Measurements from ENCODE around the gene USF1.
"Not testable (repeated sequence)": the region's sequence is repeated elsewhere in the genome, so short reads cannot be mapped to it uniquely, and the experiment has no call there.

The USF1 gene

GRCh38 chr1:161048949-161049722 is 3.4 kb upstream of the USF1 start:
- TF ChIP-seq GATA1 (IDR thresholded peaks at IDR 0.05; ENCODE audit: low read depth, low read length), result no peak
- DNase-seq, result no peak

- TF ChIP-seq GATA1 (IDR thresholded peaks at IDR 0.05; ENCODE audit: low read depth, low read length) (no peak), POLR2A (IDR thresholded peaks at IDR 0.05; ENCODE audit: low read length) (no peak)
- DNase-seq, result no peak
These were observed 2.0 kb upstream of the USF1 start for GRCh38 chr1:161047436-161048420.

- no peak for TF ChIP-seq GATA1 (IDR thresholded peaks at IDR 0.05; ENCODE audit: low read depth, low read length)
- TF ChIP-seq POLR2A (IDR thresholded peaks at IDR 0.05; ENCODE audit: low read length), result no peak
- no peak for DNase-seq
These were observed 940 bp upstream of the USF1 start for GRCh38 chr1:161046605-161047228.

- TF ChIP-seq POLR2A (IDR thresholded peaks at IDR 0.05; ENCODE audit: low read length), result no peak
- no peak for TF ChIP-seq GATA1 (IDR thresholded peaks at IDR 0.05; ENCODE audit: low read depth, low read length)
- DNase-seq, result peak; percentile 83 to 85
These were observed 655 bp downstream of the USF1 start for GRCh38 chr1:161044908-161045735.

- TF ChIP-seq GATA1 (IDR thresholded peaks at IDR 0.05; ENCODE audit: low read depth, low read length) (no peak), POLR2A (IDR thresholded peaks at IDR 0.05; ENCODE audit: low read length) (no peak)
- DNase-seq, result peak in 1 of 2 experiments; percentile 49
These were observed 1.3 kb downstream of the USF1 start for GRCh38 chr1:161044535-161044907.

- no peak for TF ChIP-seq POLR2A (IDR thresholded peaks at IDR 0.05; ENCODE audit: low read length)
- no peak for TF ChIP-seq GATA1 (IDR thresholded peaks at IDR 0.05; ENCODE audit: low read depth, low read length)
- no peak for DNase-seq
These were observed 6.2 kb downstream of the USF1 start for GRCh38 chr1:161039546-161039945.

- no peak for TF ChIP-seq GATA1 (IDR thresholded peaks at IDR 0.05; ENCODE audit: low read depth, low read length)
- no peak for TF ChIP-seq POLR2A (IDR thresholded peaks at IDR 0.05; ENCODE audit: low read length)
- no peak for DNase-seq
These were observed 6.6 kb downstream of the USF1 start for GRCh38 chr1:161039154-161039545.

GRCh38 chr1:161038523-161039153 is 7.1 kb downstream of the USF1 start, which contains the start of gene TSTD1:
TSS of gene TSTD1 (minus strand) at chr1:161038964. CDS start at chr1:161038889, 75 bp downstream.
- TF ChIP-seq POLR2A (IDR thresholded peaks at IDR 0.05; ENCODE audit: low read length), result peak; percentile 71
- TF ChIP-seq GATA1 (IDR thresholded peaks at IDR 0.05; ENCODE audit: low read depth, low read length), result no peak
- DNase-seq, result peak; percentile 78 to 83

- no peak for DNase-seq
- no peak for TF ChIP-seq POLR2A (IDR thresholded peaks at IDR 0.05; ENCODE audit: low read length)
- no peak for TF ChIP-seq GATA1 (IDR thresholded peaks at IDR 0.05; ENCODE audit: low read depth, low read length)
These were observed 7.9 kb downstream of the USF1 start for GRCh38 chr1:161037661-161038522.

- no peak for TF ChIP-seq POLR2A (IDR thresholded peaks at IDR 0.05; ENCODE audit: low read length)
- TF ChIP-seq GATA1 (IDR thresholded peaks at IDR 0.05; ENCODE audit: low read depth, low read length), result no peak
- no peak for DNase-seq
These were observed 12.0 kb downstream of the USF1 start for GRCh38 chr1:161033751-161034150.

- no peak for DNase-seq
These were observed 13.4 kb downstream of the USF1 start for GRCh38 chr1:161032409-161032808.

GRCh38 chr1:161031874-161032273 is 13.9 kb downstream of the USF1 start:
- DNase-seq, result no peak
- TF ChIP-seq POLR2A (IDR thresholded peaks at IDR 0.05; ENCODE audit: low read length) (no peak), GATA1 (IDR thresholded peaks at IDR 0.05; ENCODE audit: low read depth, low read length) (no peak)

More at GRCh38 chr1:161032409-161032808, 13.4 kb downstream of the USF1 start:
- no peak for TF ChIP-seq POLR2A (IDR thresholded peaks at IDR 0.05; ENCODE audit: low read length)
- TF ChIP-seq GATA1 (IDR thresholded peaks at IDR 0.05; ENCODE audit: low read depth, low read length), result no peak

- DNase-seq, result not testable (repeated sequence)
These were observed 16.3 kb downstream of the USF1 start for GRCh38 chr1:161029466-161029865.

- not testable (repeated sequence) for DNase-seq
These were observed 18.8 kb downstream of the USF1 start for GRCh38 chr1:161026954-161027353.

GRCh38 chr1:161022432-161022831 is 23.3 kb downstream of the USF1 start:
- DNase-seq, result not testable (repeated sequence)
